K562 (cell line): ENCODE results near the gene PDE6B. TPM values are rescaled to one million over a fixed set of nuclear protein-coding genes. Genes with fewer than 3 reads are reported as not detected.
A peak's percentile ranks its signal among the peaks of the same experiment; 100 is the strongest.

Experiments used
- CBX3 ChIP-seq, 2 experiments: IDR thresholded peaks; 1 replicate in 1 of 2; 2 replicates in 1 of 2; pipeline ENCODE4 v1.6.1; 2012; ENCODE audit warnings: inconsistent platforms in 2 of 2, low read length in 2 of 2, borderline replicate concordance in 1 of 2, control low read depth in 1 of 2
- DPF2 ChIP-seq: fragments of 450-650 bp; IDR thresholded peaks from 2 replicates; pipeline ENCODE4 v1.6.1; 2016
- FOXK1 ChIP-seq: sonication (generic); formaldehyde crosslinking; IDR thresholded peaks from 2 replicates; pipeline ENCODE4 v1.8.0; 2022; ENCODE audit warnings: missing genetic modification reagents, mild to moderate bottlenecking, borderline replicate concordance
- HDAC3 ChIP-seq: fragments of 450-650 bp; IDR thresholded peaks from 2 replicates; pipeline ENCODE4 v1.6.1; 2018; ENCODE audit warnings: borderline replicate concordance, mild to moderate bottlenecking, moderate library complexity; ENCODE audit not compliant: partially characterized antibody
- HNRNPK ChIP-seq: fragments of 200-400 bp; formaldehyde crosslinking; IDR thresholded peaks from one replicate; pipeline ENCODE4 v1.6.1; 2018; ENCODE audit warnings: mild to moderate bottlenecking, low read depth, low read length; ENCODE audit not compliant: poor library complexity, severe bottlenecking
- NFXL1 ChIP-seq: fragments of 450-650 bp; formaldehyde crosslinking; IDR thresholded peaks from 2 replicates; pipeline ENCODE4 v1.4.0; 2021; ENCODE audit warnings: mild to moderate bottlenecking
- SMC3 ChIP-seq: conservative IDR thresholded peaks from 2 replicates; pipeline ENCODE4 v1.6.1; 2011; ENCODE audit warnings: low read depth, low read length, improper control_type of control experiment; ENCODE audit not compliant: insufficient read depth
- SP2 ChIP-seq: IDR thresholded peaks from 2 replicates; pipeline ENCODE4 v1.6.1; 2011; ENCODE audit warnings: mild to moderate bottlenecking, low read depth, low read length, moderate library complexity; ENCODE audit not compliant: poor library complexity, severe bottlenecking; ENCODE audit errors: extremely low read depth
- TEAD2 ChIP-seq: fragments of 450-650 bp; IDR thresholded peaks from 2 replicates; pipeline ENCODE4 v1.6.1; 2016; ENCODE audit warnings: missing genetic modification characterization, control low read depth, missing compliant biosample characterization
- ZC3H11A ChIP-seq: IDR thresholded peaks from 2 replicates; pipeline ENCODE4 v1.6.1; 2012; ENCODE audit warnings: low read depth, low read length, improper control_type of control experiment
- ZNF408 ChIP-seq: fragments of 250-450 bp; sonication (Bioruptor Pico); IDR thresholded peaks from 2 replicates; pipeline ENCODE4 v1.4.0; 2020; ENCODE audit warnings: low read depth, mild to moderate bottlenecking, moderate library complexity
- ZNF431 ChIP-seq: sonication (generic); formaldehyde crosslinking; IDR thresholded peaks from 2 replicates; pipeline ENCODE4 v1.8.0; 2022; ENCODE audit warnings: mild to moderate bottlenecking, missing genetic modification reagents
- polyA plus RNA-seq, 8 experiments: library from polyadenylated mRNA; depleted of rRNA in 4 of 8; stranded (reverse) in 5 of 8; unstranded in 3 of 8; fragments of >200 nt; fragmentation: Nextera tagmentation in 2 of 8; fragmentation: Illumina TruSeq in 1 of 8; extraction: Ambion mirVana in 2 of 8; extraction: Trizol in 1 of 8; gene quantifications; 2 replicates each; pipeline versions ENCODE4 v1.2.1 to v1.2.3, GENCODE V29; 2011 to 2014; ENCODE audit warnings: inconsistent platforms in 1 of 8, missing spikeins in 1 of 8
- total RNA-seq, 7 experiments: library from RNA; depleted of rRNA in 6 of 7; stranded (reverse); fragments of >200 nt in 6 of 7; fragmentation: Illumina TruSeq in 2 of 7; extraction: Trizol in 2 of 7; gene quantifications; 2 replicates each; pipeline versions ENCODE4 v1.2.1 to v1.2.3, GENCODE V29; 2011 to 2021; ENCODE audit warnings: low replicate concordance in 1 of 7
- TF ChIP-seq, protein P1 (sequence below): fragments of 250-450 bp; sonication (Bioruptor Pico); IDR thresholded peaks from 2 replicates; pipeline ENCODE4 v1.4.0; 2020
- TF ChIP-seq, protein P2 (sequence below): sonication (generic); formaldehyde crosslinking; IDR thresholded peaks from 2 replicates; pipeline ENCODE4 v1.4.0; 2020; ENCODE audit warnings: mild to moderate bottlenecking, missing genetic modification reagents
- TF ChIP-seq, protein P3 (sequence below): fragments of 250-450 bp; sonication (Bioruptor Pico); IDR thresholded peaks from 2 replicates; pipeline ENCODE4 v1.4.0; 2020; ENCODE audit warnings: mild to moderate bottlenecking, moderate library complexity

Gene PDE6B
- total and polyA plus RNA-seq, 9 of the 15 experiments (the other 6 are each of a cell fraction or from before 2014, with no cell fraction given): 0.04 TPM; not detected in 8

DNA sequence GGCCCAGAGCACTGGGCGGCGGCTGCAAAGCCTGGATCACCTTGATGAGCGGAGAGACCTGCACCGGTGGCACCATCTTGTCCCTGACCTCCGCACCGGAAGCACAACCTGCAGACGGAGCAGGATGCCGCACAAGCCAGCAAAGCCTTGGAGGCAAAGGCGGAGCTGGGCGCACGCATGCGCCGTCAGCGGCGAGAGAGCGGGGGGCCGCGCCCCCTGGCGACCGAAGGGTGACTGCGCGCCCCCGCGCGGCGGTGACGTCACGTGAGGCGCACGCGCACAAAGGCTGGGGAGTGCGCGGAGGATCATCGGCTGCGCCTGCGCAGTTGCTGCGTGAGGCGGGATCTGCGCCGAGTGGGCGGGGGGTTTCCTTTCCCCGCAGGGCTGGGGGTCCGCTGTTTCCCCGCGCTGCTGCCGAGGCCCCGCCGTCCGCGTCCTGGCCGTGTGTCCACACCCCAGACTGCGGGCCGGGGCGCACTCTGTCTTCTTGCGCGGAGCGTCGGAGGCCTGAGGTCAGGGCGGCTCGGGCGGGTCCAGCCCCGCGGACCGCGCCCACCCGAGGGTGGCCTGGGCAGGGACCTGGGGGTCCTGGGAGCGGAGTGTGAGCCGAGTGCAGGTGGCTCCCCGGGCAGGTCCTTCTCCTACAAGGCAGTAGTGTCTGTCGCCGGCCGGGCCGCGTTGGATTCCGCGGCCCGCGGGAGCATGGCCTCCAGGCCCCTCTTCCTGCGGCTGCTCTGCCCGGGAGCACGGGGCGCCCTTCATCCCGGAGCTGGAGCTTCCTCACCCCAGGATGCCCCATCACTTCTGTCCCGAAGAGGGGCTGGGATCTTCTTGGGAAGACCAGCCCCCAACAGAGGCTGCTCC is 49.0 kb downstream of the PDE6B start, which contains the start of the genes ATP5ME and MYL5 (continued):
- TF ChIP-seq, protein P1, sequence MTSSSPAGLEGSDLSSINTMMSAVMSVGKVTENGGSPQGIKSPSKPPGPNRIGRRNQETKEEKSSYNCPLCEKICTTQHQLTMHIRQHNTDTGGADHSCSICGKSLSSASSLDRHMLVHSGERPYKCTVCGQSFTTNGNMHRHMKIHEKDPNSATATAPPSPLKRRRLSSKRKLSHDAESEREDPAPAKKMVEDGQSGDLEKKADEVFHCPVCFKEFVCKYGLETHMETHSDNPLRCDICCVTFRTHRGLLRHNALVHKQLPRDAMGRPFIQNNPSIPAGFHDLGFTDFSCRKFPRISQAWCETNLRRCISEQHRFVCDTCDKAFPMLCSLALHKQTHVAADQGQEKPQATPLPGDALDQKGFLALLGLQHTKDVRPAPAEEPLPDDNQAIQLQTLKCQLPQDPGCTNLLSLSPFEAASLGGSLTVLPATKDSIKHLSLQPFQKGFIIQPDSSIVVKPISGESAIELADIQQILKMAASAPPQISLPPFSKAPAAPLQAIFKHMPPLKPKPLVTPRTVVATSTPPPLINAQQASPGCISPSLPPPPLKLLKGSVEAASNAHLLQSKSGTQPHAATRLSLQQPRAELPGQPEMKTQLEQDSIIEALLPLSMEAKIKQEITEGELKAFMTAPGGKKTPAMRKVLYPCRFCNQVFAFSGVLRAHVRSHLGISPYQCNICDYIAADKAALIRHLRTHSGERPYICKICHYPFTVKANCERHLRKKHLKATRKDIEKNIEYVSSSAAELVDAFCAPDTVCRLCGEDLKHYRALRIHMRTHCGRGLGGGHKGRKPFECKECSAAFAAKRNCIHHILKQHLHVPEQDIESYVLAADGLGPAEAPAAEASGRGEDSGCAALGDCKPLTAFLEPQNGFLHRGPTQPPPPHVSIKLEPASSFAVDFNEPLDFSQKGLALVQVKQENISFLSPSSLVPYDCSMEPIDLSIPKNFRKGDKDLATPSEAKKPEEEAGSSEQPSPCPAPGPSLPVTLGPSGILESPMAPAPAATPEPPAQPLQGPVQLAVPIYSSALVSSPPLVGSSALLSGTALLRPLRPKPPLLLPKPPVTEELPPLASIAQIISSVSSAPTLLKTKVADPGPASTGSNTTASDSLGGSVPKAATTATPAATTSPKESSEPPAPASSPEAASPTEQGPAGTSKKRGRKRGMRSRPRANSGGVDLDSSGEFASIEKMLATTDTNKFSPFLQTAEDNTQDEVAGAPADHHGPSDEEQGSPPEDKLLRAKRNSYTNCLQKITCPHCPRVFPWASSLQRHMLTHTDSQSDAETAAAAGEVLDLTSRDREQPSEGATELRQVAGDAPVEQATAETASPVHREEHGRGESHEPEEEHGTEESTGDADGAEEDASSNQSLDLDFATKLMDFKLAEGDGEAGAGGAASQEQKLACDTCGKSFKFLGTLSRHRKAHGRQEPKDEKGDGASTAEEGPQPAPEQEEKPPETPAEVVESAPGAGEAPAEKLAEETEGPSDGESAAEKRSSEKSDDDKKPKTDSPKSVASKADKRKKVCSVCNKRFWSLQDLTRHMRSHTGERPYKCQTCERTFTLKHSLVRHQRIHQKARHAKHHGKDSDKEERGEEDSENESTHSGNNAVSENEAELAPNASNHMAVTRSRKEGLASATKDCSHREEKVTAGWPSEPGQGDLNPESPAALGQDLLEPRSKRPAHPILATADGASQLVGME (CRISPR knock-in tag): no peak
- TF ChIP-seq DPF2 (no peak), CBX3 (IDR thresholded peaks at IDR 0.05; ENCODE audit: borderline replicate concordance in 1 of 2, low read length in 2 of 2) (no peak), SP2 (no peak), SMC3 (peak; percentile 65), ZNF408 (CRISPR knock-in tag) (no peak), ZNF431 (CRISPR knock-in tag) (no peak), FOXK1 (CRISPR knock-in tag) (no peak), TEAD2 (tag) (no peak), HDAC3 (no peak), NFXL1 (CRISPR knock-in tag) (no peak), ZC3H11A (no peak), HNRNPK (no peak)
- TF ChIP-seq, protein P2, sequence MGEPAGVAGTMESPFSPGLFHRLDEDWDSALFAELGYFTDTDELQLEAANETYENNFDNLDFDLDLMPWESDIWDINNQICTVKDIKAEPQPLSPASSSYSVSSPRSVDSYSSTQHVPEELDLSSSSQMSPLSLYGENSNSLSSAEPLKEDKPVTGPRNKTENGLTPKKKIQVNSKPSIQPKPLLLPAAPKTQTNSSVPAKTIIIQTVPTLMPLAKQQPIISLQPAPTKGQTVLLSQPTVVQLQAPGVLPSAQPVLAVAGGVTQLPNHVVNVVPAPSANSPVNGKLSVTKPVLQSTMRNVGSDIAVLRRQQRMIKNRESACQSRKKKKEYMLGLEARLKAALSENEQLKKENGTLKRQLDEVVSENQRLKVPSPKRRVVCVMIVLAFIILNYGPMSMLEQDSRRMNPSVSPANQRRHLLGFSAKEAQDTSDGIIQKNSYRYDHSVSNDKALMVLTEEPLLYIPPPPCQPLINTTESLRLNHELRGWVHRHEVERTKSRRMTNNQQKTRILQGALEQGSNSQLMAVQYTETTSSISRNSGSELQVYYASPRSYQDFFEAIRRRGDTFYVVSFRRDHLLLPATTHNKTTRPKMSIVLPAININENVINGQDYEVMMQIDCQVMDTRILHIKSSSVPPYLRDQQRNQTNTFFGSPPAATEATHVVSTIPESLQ (CRISPR knock-in tag): no peak; the same call in 1 of the 2 replicates
- TF ChIP-seq, protein P3, sequence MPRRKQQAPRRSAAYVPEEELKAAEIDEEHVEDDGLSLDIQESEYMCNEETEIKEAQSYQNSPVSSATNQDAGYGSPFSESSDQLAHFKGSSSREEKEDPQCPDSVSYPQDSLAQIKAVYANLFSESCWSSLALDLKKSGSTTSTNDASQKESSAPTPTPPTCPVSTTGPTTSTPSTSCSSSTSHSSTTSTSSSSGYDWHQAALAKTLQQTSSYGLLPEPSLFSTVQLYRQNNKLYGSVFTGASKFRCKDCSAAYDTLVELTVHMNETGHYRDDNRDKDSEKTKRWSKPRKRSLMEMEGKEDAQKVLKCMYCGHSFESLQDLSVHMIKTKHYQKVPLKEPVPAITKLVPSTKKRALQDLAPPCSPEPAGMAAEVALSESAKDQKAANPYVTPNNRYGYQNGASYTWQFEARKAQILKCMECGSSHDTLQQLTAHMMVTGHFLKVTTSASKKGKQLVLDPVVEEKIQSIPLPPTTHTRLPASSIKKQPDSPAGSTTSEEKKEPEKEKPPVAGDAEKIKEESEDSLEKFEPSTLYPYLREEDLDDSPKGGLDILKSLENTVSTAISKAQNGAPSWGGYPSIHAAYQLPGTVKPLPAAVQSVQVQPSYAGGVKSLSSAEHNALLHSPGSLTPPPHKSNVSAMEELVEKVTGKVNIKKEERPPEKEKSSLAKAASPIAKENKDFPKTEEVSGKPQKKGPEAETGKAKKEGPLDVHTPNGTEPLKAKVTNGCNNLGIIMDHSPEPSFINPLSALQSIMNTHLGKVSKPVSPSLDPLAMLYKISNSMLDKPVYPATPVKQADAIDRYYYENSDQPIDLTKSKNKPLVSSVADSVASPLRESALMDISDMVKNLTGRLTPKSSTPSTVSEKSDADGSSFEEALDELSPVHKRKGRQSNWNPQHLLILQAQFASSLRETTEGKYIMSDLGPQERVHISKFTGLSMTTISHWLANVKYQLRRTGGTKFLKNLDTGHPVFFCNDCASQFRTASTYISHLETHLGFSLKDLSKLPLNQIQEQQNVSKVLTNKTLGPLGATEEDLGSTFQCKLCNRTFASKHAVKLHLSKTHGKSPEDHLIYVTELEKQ: no peak
